ENCODE measurements around the gene ABCB9. TPM values are rescaled to one million over a fixed set of nuclear protein-coding genes. Genes with fewer than 3 reads are reported as not detected.

ABCB9 gene
- total and polyA plus RNA-seq, 8 donors: 1.3 to 6.7 (median 3.1) TPM

- ATAC-seq: peak; percentile 94 to 98 (median 96)
- DNase-seq: peak; percentile 66 to 90 (median 78)
- Histone ChIP-seq H3K27ac (no peak overlapping the region), H3K27me3 (no peaks in the 10 kb centered on the region), H3K36me3 (no peaks in the 10 kb centered on the region), H3K4me1 (no peaks in the 10 kb centered on the region), H3K4me3 (no peak overlapping the region), H3K9me3 (no peaks in the 10 kb centered on the region)
- 63 to 64% methylated on average over 12 of the region's 12 CpGs for whole genome bisulfite sequencing, 2 donors
- peak; percentile 61 to 88 (median 78) for TF ChIP-seq CTCF (IDR thresholded peaks at IDR 0.05)
- intact Hi-C loops (cut with DNase I): loop anchor here (5.0 to 10.0 kb wide), 5 partner anchors 90 to 167 kb away; no protein-coding TSS in a partner anchor
- FAIRE-seq: no peak
Measured at GRCh38 chr12:122951979-122952892, 14.0 kb downstream of the ABCB9 start.

- WGBS, 2 donors: 73 to 76% methylated on average over 9 of the region's 9 CpGs
- TF ChIP-seq CTCF (IDR thresholded peaks at IDR 0.05): no peak
- Histone ChIP-seq H3K36me3 (no peaks in the 10 kb centered on the region), H3K27ac (no peak overlapping the region), H3K27me3 (no peaks in the 10 kb centered on the region), H3K4me1 (no peaks in the 10 kb centered on the region), H3K9me3 (no peaks in the 10 kb centered on the region), H3K4me3 (no peak overlapping the region)
- DNase-seq (no peak), ATAC-seq (no peak), FAIRE-seq (no peak)
- intact Hi-C loops (cut with DNase I): loop anchor here (5.0 to 10.0 kb wide), 5 partner anchors 89 to 167 kb away; no protein-coding TSS in a partner anchor
Measured at GRCh38 chr12:122951406-122951805, 14.9 kb downstream of the ABCB9 start.

GRCh38 chr12:122949816-122950675 is 16.2 kb downstream of the ABCB9 start:
- Histone ChIP-seq H3K36me3 (no peaks in the 10 kb centered on the region), H3K4me3 (no peak overlapping the region), H3K27ac (no peak overlapping the region), H3K4me1 (no peaks in the 10 kb centered on the region), H3K9me3 (no peaks in the 10 kb centered on the region), H3K27me3 (no peaks in the 10 kb centered on the region)
- no peak for ATAC-seq
- WGBS, 2 donors: 86 to 89% methylated on average over 27 of the region's 27 CpGs
- no peak for FAIRE-seq
- intact Hi-C loops (cut with DNase I): loop anchor here (5.0 to 10.0 kb wide), 5 partner anchors 88 to 165 kb away; no protein-coding TSS in a partner anchor
- peak in 1 of 6 donors; percentile 61 for DNase-seq
- TF ChIP-seq CTCF (IDR thresholded peaks at IDR 0.05): no peak

GRCh38 chr12:122949405-122949804 is 16.9 kb downstream of the ABCB9 start:
- DNase-seq (no peak), ATAC-seq (no peak), FAIRE-seq (no peak)
- TF ChIP-seq CTCF (IDR thresholded peaks at IDR 0.05): no peak
- H3K9me3 ChIP-seq: no peaks in the 10 kb centered on the region
- WGBS, 2 donors: 88% methylated on average over 8 of the region's 8 CpGs
- H3K27ac ChIP-seq: no peak overlapping the region
- H3K4me1 ChIP-seq: no peaks in the 10 kb centered on the region
- intact Hi-C loops (cut with DNase I): no loop called here
- H3K27me3 ChIP-seq: no peaks in the 10 kb centered on the region
- no peaks in the 10 kb centered on the region for H3K36me3 ChIP-seq
- H3K4me3 ChIP-seq: no peak overlapping the region

Data from pancreas (tissue), 10 donors.